RPMI7951 (cell line): ENCODE results near the gene MGLL. TPM values are rescaled to one million over a fixed set of nuclear protein-coding genes. Genes with fewer than 3 reads are reported as not detected.
A peak's percentile ranks its signal among the peaks of the same experiment; 100 is the strongest.

Experiments
- DNase-seq: peaks from one replicate; pipeline ENCODE4 v3.0.0-alpha.2; 2012; ENCODE audit warnings: low read depth
- total RNA-seq: library from RNA; depleted of rRNA; stranded (reverse); fragments of >200 nt; shearing (Covaris generic); gene quantifications from 2 replicates; pipeline ENCODE4 v1.2.3, GENCODE V29; 2014

The MGLL gene
- total RNA-seq, 1 experiment from 2014 or later, result 48.4 TPM

GRCh38 chr3:127774647-127775046 is 47.7 kb downstream of the MGLL start:
- DNase-seq, result no peak

- no peak for DNase-seq
Measured at GRCh38 chr3:127773752-127774395, 48.4 kb downstream of the MGLL start.

- no peak for DNase-seq
Measured at GRCh38 chr3:127772827-127773751, 49.2 kb downstream of the MGLL start.

- no peak for DNase-seq
Measured at GRCh38 chr3:127772273-127772672, 50.0 kb downstream of the MGLL start.

GRCh38 chr3:127771746-127772145 is 50.6 kb downstream of the MGLL start:
- DNase-seq, result no peak

GRCh38 chr3:127770671-127771355 is 51.5 kb downstream of the MGLL start:
- peak; percentile 89 for DNase-seq

GRCh38 chr3:127769284-127770081 is 52.8 kb downstream of the MGLL start:
- DNase-seq, result no peak

GRCh38 chr3:127768346-127769008 is 53.8 kb downstream of the MGLL start:
- DNase-seq, result peak; percentile 99

- DNase-seq, result no peak
Measured at GRCh38 chr3:127767126-127767525, 55.2 kb downstream of the MGLL start.

GRCh38 chr3:127765735-127766134 is 56.6 kb downstream of the MGLL start:
- no peak for DNase-seq

GRCh38 chr3:127764841-127765362 is 57.4 kb downstream of the MGLL start:
- peak; percentile 66 for DNase-seq

GRCh38 chr3:127764301-127764700 is 58.0 kb downstream of the MGLL start:
- DNase-seq, result no peak

GRCh38 chr3:127763816-127764215 is 58.5 kb downstream of the MGLL start:
- DNase-seq, result no peak

- DNase-seq, result no peak
Measured at GRCh38 chr3:127763337-127763736, 59.0 kb downstream of the MGLL start.

GRCh38 chr3:127762787-127763105 is 59.6 kb downstream of the MGLL start:
- no peak for DNase-seq

- DNase-seq, result no peak
Measured at GRCh38 chr3:127762077-127762786, 60.1 kb downstream of the MGLL start.

- DNase-seq, result no peak
Measured at GRCh38 chr3:127761441-127761801, 60.9 kb downstream of the MGLL start.

- DNase-seq, result no peak
Measured at GRCh38 chr3:127760791-127761440, 61.4 kb downstream of the MGLL start.

GRCh38 chr3:127760361-127760760 is 62.0 kb downstream of the MGLL start:
- no peak for DNase-seq

- DNase-seq, result no peak
Measured at GRCh38 chr3:127759826-127760225, 62.5 kb downstream of the MGLL start.
